HepG2 (cell line): Measurements from ENCODE around the gene SLC43A3. TPM values are rescaled to one million over a fixed set of nuclear protein-coding genes. Genes with fewer than 3 reads are reported as not detected.
A peak's percentile ranks its signal among the peaks of the same experiment; 100 is the strongest.

ENCODE experiments used
- ATAC-seq: fragments of 200-7000 bp; cut with Tn5 transposase; 3 replicates; pipeline ENCODE4 v1.9.1; 2020; ENCODE audit warnings: mild to moderate bottlenecking, moderate library complexity
- BruUV-seq: library from RNA; stranded (reverse); fragments of 400-500 nt; replicated peaks from 2 replicates; lab custom pipeline; 2021; lab: Mats Ljungman, UMichigan
- CTCF ChIA-PET: fragments of 300-600 bp; formaldehyde crosslinking; extraction: SDS; loops from one replicate; lab custom pipeline; 2021; ENCODE audit warnings: low total read pairs, inconsistent platforms, low intra/inter-chr PET ratio; lab: Yijun Ruan, JAX
- POLR2A ChIA-PET: fragments of 350-600 bp; sonication (Branson Sonifier 250); formaldehyde crosslinking; loops from one replicate; lab custom pipeline; 2020; ENCODE audit warnings: antibody characterized with exemption, inconsistent platforms; lab: Yijun Ruan, JAX
- DNase-seq: peaks from one replicate; pipeline ENCODE4 v3.0.0-alpha.2; 2015; ENCODE audit warnings: low spot score
- FAIRE-seq: peaks from 3 replicates; lab custom pipeline; 2011; peaks lifted over from hg19 to GRCh38; lab: Jason Lieb, UNC
- H2AFZ ChIP-seq: one replicate; pipeline ENCODE4 v1.6.1; 2011; ENCODE audit warnings: low read length, inconsistent platforms
- H3K27ac ChIP-seq: fragments of 300-600 bp; 3 replicates; pipeline ENCODE4 v1.8.0; 2011; ENCODE audit warnings: mixed run types, mild to moderate bottlenecking, mixed read lengths, low read length, inconsistent platforms; ENCODE audit not compliant: insufficient read depth; ENCODE audit errors: extremely low read length
- H3K27me3 ChIP-seq, 2 experiments: fragments of 200-600 bp in 1 of 2; 2 replicates in 1 of 2; 3 replicates in 1 of 2; pipeline versions ENCODE4 v1.6.0 to v1.8.0; 2011; ENCODE audit warnings: low read length in 2 of 2, mild to moderate bottlenecking in 2 of 2, moderate library complexity in 2 of 2, inconsistent platforms in 1 of 2; ENCODE audit not compliant: insufficient read depth in 2 of 2, control insufficient read depth in 1 of 2
- H3K36me3 ChIP-seq, 2 experiments: fragments of 200-600 bp in 1 of 2; replicated peaks in 1 of 2; 2 replicates in 1 of 2; 3 replicates in 1 of 2; pipeline versions ENCODE4 v1.5.1 to v1.8.0; 2011; ENCODE audit warnings: low read length in 2 of 2, inconsistent platforms in 1 of 2; ENCODE audit not compliant: insufficient read depth in 2 of 2, control insufficient read depth in 1 of 2
- H3K4me1 ChIP-seq: 2 replicates; pipeline ENCODE4 v1.5.1; 2012; ENCODE audit warnings: low read length, inconsistent platforms; ENCODE audit not compliant: insufficient read depth
- H3K4me2 ChIP-seq: 2 replicates; pipeline ENCODE4 v1.6.0; 2011; ENCODE audit warnings: low read depth, low read length, inconsistent platforms
- H3K4me3 ChIP-seq, 3 experiments: fragments of 200-600 bp in 1 of 3; sonication (generic), shearing (Covaris generic) in 1 of 3; replicated peaks in 1 of 3; 2 replicates each; pipeline ENCODE4 v1.5.1; 2011 to 2016; ENCODE audit warnings: low read length in 3 of 3, inconsistent platforms in 2 of 3, low read depth in 2 of 3, mild to moderate bottlenecking in 2 of 3, control low read depth in 1 of 3, mixed read lengths in 1 of 3; ENCODE audit not compliant: insufficient read depth in 1 of 3
- H3K79me2 ChIP-seq: one replicate; pipeline ENCODE4 v1.6.1; 2011; ENCODE audit warnings: low read length, inconsistent platforms; ENCODE audit not compliant: insufficient read depth
- H3K9ac ChIP-seq: 2 replicates; pipeline ENCODE4 v1.6.0; 2011; ENCODE audit warnings: mild to moderate bottlenecking, low read depth, low read length, inconsistent platforms; ENCODE audit not compliant: insufficient read depth
- H3K9me3 ChIP-seq: 2 replicates; pipeline ENCODE4 v1.5.1; 2012; ENCODE audit warnings: mild to moderate bottlenecking, low read length
- H4K20me1 ChIP-seq: 2 replicates; pipeline ENCODE4 v1.6.0; 2011; ENCODE audit warnings: inconsistent platforms, mild to moderate bottlenecking, low read length, moderate library complexity; ENCODE audit not compliant: insufficient read depth
- AGO2 ChIP-seq: fragments of 200-400 bp; formaldehyde crosslinking; optimal IDR thresholded peaks from 2 replicates; pipeline ENCODE3; 2017; ENCODE audit warnings: mild to moderate bottlenecking, low read depth, low read length, moderate library complexity
- BCL6 ChIP-seq: IDR thresholded peaks from 2 replicates; pipeline ENCODE4 v1.6.1; 2016; ENCODE audit warnings: missing genetic modification reagents, missing compliant biosample characterization
- ESRRA ChIP-seq: sonication (generic); formaldehyde crosslinking; IDR thresholded peaks from 2 replicates; pipeline ENCODE4 v1.5.1; 2020; ENCODE audit warnings: mild to moderate bottlenecking, low read depth, missing genetic modification reagents
- MIER2 ChIP-seq: IDR thresholded peaks from 2 replicates; pipeline ENCODE4 v1.6.1; 2016; ENCODE audit warnings: missing biosample characterization, missing genetic modification reagents
- RFX1 ChIP-seq: fragments of 450-650 bp; IDR thresholded peaks from 2 replicates; pipeline ENCODE4 v1.6.1; 2017
- SAP130 ChIP-seq: IDR thresholded peaks from 2 replicates; pipeline ENCODE4 v1.6.1; 2016; ENCODE audit warnings: low read depth
- STAT6 ChIP-seq: sonication (generic); formaldehyde crosslinking; IDR thresholded peaks from 2 replicates; pipeline ENCODE4 v1.4.0; 2020; ENCODE audit warnings: missing genetic modification reagents, mild to moderate bottlenecking, borderline replicate concordance
- TERF1 ChIP-seq: sonication (generic); formaldehyde crosslinking; IDR thresholded peaks from 2 replicates; pipeline ENCODE4 v1.8.0; 2022; ENCODE audit warnings: mild to moderate bottlenecking, missing genetic modification reagents, moderate library complexity
- ZNF768 ChIP-seq: sonication (generic); formaldehyde crosslinking; IDR thresholded peaks from 2 replicates; pipeline ENCODE4 v1.4.0; 2020; ENCODE audit warnings: missing genetic modification reagents
- ZNF782 ChIP-seq: sonication (generic); formaldehyde crosslinking; IDR thresholded peaks from 2 replicates; pipeline ENCODE4 v1.4.0; 2020; ENCODE audit warnings: missing genetic modification reagents, mild to moderate bottlenecking, borderline replicate concordance
- WGBS: methylation state at CpG from one replicate; pipeline ENCODE4 v1.1.6; 2017; ENCODE audit warnings: low lambda C conversion rate; 5-methylcytosine and 5-hydroxymethylcytosine counted together
- in situ Hi-C: cut with HindIII; loops from 2 replicates; pipeline ENCODE4 v1.10.0; 2017; ENCODE audit warnings: low pct_unique_long_range_greater_than_20kb; ENCODE audit not compliant: extremely low pct_ligation_motif_present
- intact Hi-C: fragments of 100-400 bp; cut with micrococcal nuclease; formaldehyde crosslinking; loops from one replicate; pipeline ENCODE4 v1.10.0; 2022; ENCODE audit not compliant: unreplicated experiment
- polyA plus RNA-seq, 8 experiments: library from polyadenylated mRNA; depleted of rRNA in 3 of 8; stranded (reverse) in 7 of 8; unstranded in 1 of 8; fragments of >200 nt; fragmentation: Illumina TruSeq in 4 of 8; extraction: Trizol in 4 of 8; gene quantifications; 2 replicates each; pipeline versions ENCODE4 v1.2.1 to v1.2.3, GENCODE V29; 2011 to 2016; ENCODE audit warnings: low read depth in 4 of 8, missing spikeins in 1 of 8, mixed read lengths in 1 of 8; ENCODE audit not compliant: insufficient read depth in 1 of 8
- total RNA-seq, 5 experiments: library from RNA; depleted of rRNA; stranded (reverse); fragments of >200 nt; fragmentation: Illumina TruSeq; extraction: Trizol; gene quantifications; 2 replicates each; pipeline ENCODE4 v1.2.3, GENCODE V29; 2016; ENCODE audit warnings: low read depth in 1 of 5
- TF ChIP-seq, protein P1 (sequence below): sonication (generic); formaldehyde crosslinking; IDR thresholded peaks from 2 replicates; pipeline ENCODE4 v1.5.0; 2020; ENCODE audit warnings: mild to moderate bottlenecking, missing genetic modification reagents, borderline replicate concordance

Gene SLC43A3
- total and polyA plus RNA-seq, 2 of the 13 experiments (the other 11 are each of a cell fraction or from before 2014, with no cell fraction given) = 2.6 TPM; not detected in 1

GRCh38 chr11:57464539-57465181 lies 37.7 kb upstream of the SLC43A3 start:
- ChIA-PET POLR2A (no interaction called here), CTCF (no interaction called here)
- intact Hi-C loops = no loop called here
- H3K27ac ChIP-seq = no peak overlapping the region
- no peaks in the 10 kb centered on the region for H3K36me3 ChIP-seq
- peaks cover 0 to 4% of the 10 kb centered on the region in 2 experiments; a peak in 2 of 5 replicates for H3K27me3 ChIP-seq
- H3K9ac ChIP-seq = no peak overlapping the region
- peaks cover 20% of the 10 kb centered on the region for H3K4me1 ChIP-seq
- H3K4me2 ChIP-seq = no peak overlapping the region
- BruUV-seq = no TSS peak
- no peaks in the 10 kb centered on the region for H4K20me1 ChIP-seq
- no peak overlapping the region for H2AFZ ChIP-seq
- no peaks in the 10 kb centered on the region for H3K9me3 ChIP-seq
- 94% methylated on average over 21 of the region's 30 CpGs for WGBS
- H3K4me3 ChIP-seq = no peak overlapping the region
- H3K79me2 ChIP-seq = no peaks in the 10 kb centered on the region
- in situ Hi-C loops = no loop called here
- ATAC-seq (no peak), DNase-seq (no peak), FAIRE-seq (no peak)
- no peak for TF ChIP-seq RFX1
- TF ChIP-seq ZNF768 (CRISPR knock-in tag) = peak; percentile 87
- TF ChIP-seq ESRRA (CRISPR knock-in tag) = no peak
- no peak for TF ChIP-seq BCL6
- TF ChIP-seq, protein P1, sequence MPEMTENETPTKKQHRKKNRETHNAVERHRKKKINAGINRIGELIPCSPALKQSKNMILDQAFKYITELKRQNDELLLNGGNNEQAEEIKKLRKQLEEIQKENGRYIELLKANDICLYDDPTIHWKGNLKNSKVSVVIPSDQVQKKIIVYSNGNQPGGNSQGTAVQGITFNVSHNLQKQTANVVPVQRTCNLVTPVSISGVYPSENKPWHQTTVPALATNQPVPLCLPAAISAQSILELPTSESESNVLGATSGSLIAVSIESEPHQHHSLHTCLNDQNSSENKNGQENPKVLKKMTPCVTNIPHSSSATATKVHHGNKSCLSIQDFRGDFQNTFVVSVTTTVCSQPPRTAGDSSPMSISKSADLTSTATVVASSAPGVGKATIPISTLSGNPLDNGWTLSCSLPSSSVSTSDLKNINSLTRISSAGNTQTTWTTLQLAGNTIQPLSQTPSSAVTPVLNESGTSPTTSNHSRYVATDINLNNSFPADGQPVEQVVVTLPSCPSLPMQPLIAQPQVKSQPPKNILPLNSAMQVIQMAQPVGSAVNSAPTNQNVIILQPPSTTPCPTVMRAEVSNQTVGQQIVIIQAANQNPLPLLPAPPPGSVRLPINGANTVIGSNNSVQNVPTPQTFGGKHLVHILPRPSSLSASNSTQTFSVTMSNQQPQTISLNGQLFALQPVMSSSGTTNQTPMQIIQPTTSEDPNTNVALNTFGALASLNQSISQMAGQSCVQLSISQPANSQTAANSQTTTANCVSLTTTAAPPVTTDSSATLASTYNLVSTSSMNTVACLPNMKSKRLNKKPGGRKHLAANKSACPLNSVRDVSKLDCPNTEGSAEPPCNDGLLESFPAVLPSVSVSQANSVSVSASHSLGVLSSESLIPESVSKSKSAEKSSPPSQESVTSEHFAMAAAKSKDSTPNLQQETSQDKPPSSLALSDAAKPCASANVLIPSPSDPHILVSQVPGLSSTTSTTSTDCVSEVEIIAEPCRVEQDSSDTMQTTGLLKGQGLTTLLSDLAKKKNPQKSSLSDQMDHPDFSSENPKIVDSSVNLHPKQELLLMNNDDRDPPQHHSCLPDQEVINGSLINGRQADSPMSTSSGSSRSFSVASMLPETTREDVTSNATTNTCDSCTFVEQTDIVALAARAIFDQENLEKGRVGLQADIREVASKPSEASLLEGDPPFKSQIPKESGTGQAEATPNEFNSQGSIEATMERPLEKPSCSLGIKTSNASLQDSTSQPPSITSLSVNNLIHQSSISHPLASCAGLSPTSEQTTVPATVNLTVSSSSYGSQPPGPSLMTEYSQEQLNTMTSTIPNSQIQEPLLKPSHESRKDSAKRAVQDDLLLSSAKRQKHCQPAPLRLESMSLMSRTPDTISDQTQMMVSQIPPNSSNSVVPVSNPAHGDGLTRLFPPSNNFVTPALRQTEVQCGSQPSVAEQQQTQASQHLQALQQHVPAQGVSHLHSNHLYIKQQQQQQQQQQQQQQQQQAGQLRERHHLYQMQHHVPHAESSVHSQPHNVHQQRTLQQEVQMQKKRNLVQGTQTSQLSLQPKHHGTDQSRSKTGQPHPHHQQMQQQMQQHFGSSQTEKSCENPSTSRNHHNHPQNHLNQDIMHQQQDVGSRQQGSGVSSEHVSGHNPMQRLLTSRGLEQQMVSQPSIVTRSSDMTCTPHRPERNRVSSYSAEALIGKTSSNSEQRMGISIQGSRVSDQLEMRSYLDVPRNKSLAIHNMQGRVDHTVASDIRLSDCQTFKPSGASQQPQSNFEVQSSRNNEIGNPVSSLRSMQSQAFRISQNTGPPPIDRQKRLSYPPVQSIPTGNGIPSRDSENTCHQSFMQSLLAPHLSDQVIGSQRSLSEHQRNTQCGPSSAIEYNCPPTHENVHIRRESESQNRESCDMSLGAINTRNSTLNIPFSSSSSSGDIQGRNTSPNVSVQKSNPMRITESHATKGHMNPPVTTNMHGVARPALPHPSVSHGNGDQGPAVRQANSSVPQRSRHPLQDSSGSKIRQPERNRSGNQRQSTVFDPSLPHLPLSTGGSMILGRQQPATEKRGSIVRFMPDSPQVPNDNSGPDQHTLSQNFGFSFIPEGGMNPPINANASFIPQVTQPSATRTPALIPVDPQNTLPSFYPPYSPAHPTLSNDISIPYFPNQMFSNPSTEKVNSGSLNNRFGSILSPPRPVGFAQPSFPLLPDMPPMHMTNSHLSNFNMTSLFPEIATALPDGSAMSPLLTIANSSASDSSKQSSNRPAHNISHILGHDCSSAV = no peak
- no peak for TF ChIP-seq MIER2 (CRISPR knock-in tag)
- no peak for TF ChIP-seq ZNF782
- peak; percentile 27 for TF ChIP-seq AGO2
- no peak for TF ChIP-seq TERF1
- TF ChIP-seq STAT6 (CRISPR knock-in tag) = no peak
- no peak for TF ChIP-seq SAP130 (CRISPR knock-in tag)
